HG03520 (cell line): ENCODE results near the gene OCA2.
"Not testable (repeated sequence)": the region's sequence is repeated elsewhere in the genome, so short reads cannot be mapped to it uniquely, and the experiment has no call there.

Experiments
- ATAC-seq: cut with Tn5 transposase; IDR thresholded peaks from one replicate; pipeline ENCODE4 v1.9.1; 2021; ENCODE audit warnings: mild to moderate bottlenecking, moderate library complexity; ENCODE audit not compliant: unreplicated experiment

OCA2 gene

DNA sequence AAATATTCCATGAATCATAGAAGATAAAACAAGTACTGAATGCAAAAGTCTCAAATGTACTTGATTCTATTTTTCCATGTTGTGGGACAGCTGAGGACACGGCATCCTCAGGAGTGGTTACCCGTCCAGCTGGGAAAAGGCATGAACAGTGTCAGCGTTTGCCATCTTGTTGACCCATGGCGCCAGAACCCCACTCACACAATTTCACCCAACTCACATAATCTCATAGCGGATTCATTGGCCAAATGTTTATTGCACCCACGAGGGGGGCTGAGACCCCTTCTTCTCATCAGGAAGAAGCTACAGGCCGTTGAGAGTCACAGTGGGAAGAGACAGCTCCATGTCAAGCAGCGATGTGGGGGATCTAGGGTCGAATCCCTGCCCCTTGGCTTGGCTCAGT is 72.9 kb downstream of the OCA2 start:
- ATAC-seq: no peak

DNA sequence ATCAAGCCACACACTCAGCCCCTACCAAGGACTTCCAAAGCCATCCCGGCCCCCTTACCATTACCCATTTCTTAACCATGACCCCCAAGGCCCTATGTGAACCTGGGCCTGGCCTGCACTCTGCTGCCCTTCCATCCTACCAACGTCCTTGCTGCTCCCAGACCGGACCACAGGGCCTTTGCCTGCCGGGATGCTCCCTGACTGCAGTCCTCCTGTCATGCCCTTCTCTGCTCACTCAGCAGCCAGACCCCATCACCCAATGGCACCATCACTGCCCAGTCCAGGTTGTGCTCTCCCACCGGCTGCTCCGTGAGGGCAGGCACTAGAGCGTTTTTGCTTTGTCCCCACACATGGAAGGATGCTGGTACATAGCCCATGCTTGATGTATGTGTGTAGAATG is 73.7 kb downstream of the OCA2 start:
- ATAC-seq: no peak

GRCh38 chr15:28024889-28025250 is 74.2 kb downstream of the OCA2 start:
- no peak for ATAC-seq

GRCh38 chr15:28023933-28024888 is 74.9 kb downstream of the OCA2 start:
- ATAC-seq: no peak

- ATAC-seq: no peak
These were observed 75.7 kb downstream of the OCA2 start for GRCh38 chr15:28023422-28023821.

- ATAC-seq: no peak
These were observed 76.2 kb downstream of the OCA2 start for GRCh38 chr15:28022961-28023360.

DNA sequence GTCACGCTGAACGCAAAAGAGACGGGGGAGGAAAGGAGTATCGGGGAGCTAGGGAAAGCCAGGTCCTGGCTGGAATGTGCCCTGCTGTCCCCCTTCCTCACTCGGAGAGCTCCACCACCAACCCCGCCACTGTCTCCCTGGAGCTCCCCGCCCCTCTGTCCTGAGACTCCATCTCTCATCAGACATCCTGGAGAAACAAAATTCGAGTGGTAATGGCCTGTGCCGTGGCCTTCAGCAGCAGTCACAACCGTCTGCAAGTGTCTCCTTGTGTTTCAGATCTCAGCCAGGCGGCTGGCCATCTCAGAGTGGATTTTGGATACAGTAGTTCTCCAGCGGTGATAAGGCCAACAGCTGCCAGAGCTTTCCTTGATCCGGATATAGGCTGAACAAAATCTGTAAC is 76.9 kb downstream of the OCA2 start:
- no peak for ATAC-seq

- ATAC-seq: no peak
These were observed 77.7 kb downstream of the OCA2 start for GRCh38 chr15:28021281-28022039.

GRCh38 chr15:28020644-28021043 is 78.5 kb downstream of the OCA2 start:
- no peak for ATAC-seq

GRCh38 chr15:28019594-28020309 is 79.4 kb downstream of the OCA2 start:
- no peak for ATAC-seq

GRCh38 chr15:28018291-28019044 is 80.6 kb downstream of the OCA2 start:
- ATAC-seq: no peak

DNA sequence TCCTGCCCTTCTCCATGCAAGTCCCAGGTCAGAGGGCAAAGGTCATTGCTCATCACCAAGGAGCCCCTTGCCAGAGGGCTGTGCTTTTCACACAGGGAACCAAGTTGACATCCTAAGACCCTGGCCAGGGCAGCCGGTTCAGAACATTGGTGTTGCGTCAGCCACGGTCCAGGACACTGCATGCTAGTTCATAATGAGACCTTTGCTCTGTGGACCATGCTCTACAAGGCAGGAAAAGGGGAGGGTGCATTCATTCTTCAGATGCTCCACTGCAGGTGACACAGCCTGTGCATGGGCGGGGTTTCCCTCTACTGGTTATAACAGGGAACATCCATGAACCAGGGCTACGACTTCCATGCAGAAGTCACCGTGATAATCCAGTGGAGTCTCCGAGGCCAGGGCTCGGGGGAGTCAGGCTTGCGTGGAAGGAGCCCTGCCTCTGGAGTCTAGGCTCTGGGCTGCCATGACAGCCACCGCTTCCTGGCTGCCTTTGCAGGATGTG is 81.6 kb downstream of the OCA2 start:
- ATAC-seq: no peak

DNA sequence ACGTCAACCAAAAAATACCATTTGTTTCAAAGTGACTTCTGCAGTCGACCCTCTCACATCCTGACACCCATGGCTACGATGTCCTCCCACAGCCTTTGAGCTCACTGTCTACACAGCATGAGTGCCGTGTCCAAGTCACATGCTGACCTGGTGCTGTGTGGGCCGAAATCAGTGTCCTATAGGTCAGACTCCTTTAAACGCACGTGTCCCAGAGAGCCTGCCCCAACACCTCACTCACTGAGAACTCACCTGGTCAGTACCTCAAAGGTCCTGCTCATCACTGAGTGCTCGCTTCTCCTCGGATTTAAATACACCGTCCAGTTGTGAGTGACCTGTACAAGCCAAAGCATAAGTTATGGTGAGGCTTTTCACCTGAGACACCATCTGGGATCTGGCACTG is 83.3 kb downstream of the OCA2 start:
- no peak for ATAC-seq

DNA sequence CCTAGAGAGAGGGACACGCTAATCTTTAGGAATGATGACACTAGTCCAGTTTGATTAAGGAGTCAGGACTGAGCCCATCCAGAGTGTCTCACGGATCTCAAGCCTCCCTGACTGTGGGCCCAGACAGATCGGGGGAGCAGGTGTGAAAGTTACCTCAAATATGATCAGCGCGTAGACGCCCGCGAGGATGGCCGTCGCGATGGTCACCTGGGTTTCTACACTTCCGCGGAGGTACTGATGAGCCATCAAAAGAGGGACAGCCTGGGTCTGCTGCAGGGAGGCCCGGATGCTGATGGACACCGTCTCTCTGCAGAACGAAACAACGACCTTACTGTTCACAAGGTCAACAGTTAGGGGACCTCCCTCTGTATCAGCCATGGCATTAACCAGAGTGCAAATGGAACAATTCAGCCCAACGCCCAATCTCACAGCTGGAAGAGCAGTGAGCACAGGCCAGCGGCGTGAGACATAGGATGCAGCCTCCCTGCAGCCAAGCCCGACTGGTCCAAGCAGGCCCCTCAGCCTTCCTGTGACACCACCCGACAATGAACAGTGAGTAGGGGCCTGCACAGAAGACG is 84.4 kb downstream of the OCA2 start:
- ATAC-seq: no peak

- ATAC-seq: no peak
These were observed 85.1 kb downstream of the OCA2 start for GRCh38 chr15:28013976-28014375.

GRCh38 chr15:28013480-28013879 is 85.6 kb downstream of the OCA2 start:
- ATAC-seq: no peak

DNA sequence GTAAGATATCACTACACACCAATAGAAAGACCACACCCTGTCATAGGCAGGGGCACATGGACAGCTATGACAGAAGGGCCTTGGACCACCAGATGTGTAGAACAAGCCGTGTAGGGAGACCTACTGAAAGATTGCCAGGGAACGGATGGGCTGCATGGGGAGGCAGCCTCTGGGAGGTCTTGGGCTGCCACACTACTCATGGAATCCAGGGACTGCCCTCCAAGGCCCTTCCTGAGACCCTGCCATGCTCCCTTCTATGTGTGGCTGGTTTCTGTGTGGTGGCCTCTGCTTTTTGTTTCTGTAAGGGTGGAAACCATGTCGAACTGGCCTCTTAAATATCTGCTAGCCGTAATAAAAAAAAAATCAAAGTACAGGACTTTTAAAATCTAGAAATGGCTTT is 86.9 kb downstream of the OCA2 start:
- ATAC-seq: no peak

GRCh38 chr15:28008175-28008574 is 90.9 kb downstream of the OCA2 start:
- ATAC-seq: not testable (repeated sequence)

DNA sequence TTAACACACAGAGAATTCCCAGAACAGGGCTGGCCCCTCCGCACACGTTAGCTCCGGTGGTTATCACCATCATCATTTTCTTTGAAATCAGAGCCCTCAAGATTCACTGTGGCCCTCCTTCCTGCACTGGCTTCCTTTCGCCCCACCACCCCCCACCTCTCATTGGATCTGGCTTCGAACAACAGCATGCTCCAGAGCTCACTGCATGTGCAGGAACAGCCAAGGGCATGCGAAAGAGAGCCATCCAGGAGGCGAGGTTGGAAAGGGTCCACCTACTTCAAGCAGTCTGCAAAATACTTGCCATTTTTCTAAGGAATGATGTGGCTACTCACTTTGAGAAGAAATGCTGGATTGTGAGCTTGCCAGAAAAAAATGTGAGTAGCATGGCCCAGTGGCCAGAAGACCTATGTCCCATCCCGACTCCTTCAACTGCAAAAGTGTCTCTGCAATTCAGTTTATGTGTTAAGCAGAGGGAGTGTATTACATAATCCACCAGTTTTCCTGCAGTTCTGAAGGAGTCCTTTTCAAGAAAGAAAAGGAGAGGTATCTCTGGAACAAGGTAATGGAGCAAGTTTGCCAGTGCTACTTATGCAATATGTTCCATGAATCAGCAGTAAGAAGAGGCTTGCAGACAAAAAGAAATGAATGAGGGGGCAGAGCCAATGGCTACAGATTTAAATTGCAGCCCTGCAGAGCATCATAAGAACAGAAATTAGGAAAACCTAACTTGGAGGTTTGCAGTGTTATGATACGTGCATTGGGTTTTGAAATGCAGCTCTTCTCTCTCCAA is 92.8 kb downstream of the OCA2 start:
- ATAC-seq: no peak
